Skeletal muscle satellite cell (primary cell): Measurements from ENCODE around the gene PARVG.

Experiments used
- H3K27me3 ChIP-seq: 2 replicates; pipeline ENCODE4 v1.7.0; 2013; ENCODE audit warnings: low read length; ENCODE audit not compliant: control insufficient read depth, insufficient read depth
- H3K36me3 ChIP-seq: 2 replicates; pipeline ENCODE4 v1.7.0; 2013; ENCODE audit warnings: mild to moderate bottlenecking, control low read depth, low read length; ENCODE audit not compliant: insufficient read depth
- H3K4me1 ChIP-seq: 2 replicates; pipeline ENCODE4 v1.7.0; 2013; ENCODE audit warnings: low read length; ENCODE audit not compliant: control insufficient read depth, insufficient read depth
- H3K4me2 ChIP-seq: 2 replicates; pipeline ENCODE4 v1.7.0; 2013; ENCODE audit warnings: mild to moderate bottlenecking, low read length
- H3K4me3 ChIP-seq: 2 replicates; pipeline ENCODE4 v1.7.0; 2013; ENCODE audit warnings: low read length
- H3K9ac ChIP-seq: 2 replicates; pipeline ENCODE4 v1.7.0; 2013; ENCODE audit warnings: mild to moderate bottlenecking, low read depth, low read length, moderate library complexity
- H3K9me3 ChIP-seq: replicated peaks from 2 replicates; pipeline ENCODE4 v1.7.0; 2013; ENCODE audit warnings: mild to moderate bottlenecking, control low read depth, low read length

The PARVG gene

DNA sequence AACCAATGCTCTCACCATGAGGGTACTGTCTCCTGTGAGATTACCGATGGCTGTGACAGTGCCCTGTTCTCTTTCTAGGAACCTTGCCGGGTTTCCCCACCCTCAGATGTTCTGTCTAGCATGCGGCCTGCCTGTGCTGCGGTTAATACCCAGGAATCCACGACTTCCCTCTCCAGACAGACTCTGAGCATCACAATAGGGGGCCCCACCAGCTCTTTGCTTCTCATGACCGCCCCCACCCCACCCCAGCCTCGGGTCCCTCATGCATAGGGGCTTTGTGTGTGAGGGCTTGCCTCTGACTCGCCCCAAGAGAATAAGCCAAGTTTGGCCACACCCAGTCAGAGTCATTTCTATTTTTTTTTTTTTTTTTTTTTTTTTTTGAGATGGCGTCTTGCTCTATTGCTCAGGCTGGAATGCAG is 10.3 kb downstream of the PARVG start:
- Histone ChIP-seq H3K4me2 (no peak overlapping the region), H3K27me3 (peaks cover 38% of the 10 kb centered on the region), H3K9me3 (no peaks in the 10 kb centered on the region), H3K9ac (no peak overlapping the region), H3K36me3 (no peaks in the 10 kb centered on the region), H3K4me1 (no peaks in the 10 kb centered on the region), H3K4me3 (no peak overlapping the region)

DNA sequence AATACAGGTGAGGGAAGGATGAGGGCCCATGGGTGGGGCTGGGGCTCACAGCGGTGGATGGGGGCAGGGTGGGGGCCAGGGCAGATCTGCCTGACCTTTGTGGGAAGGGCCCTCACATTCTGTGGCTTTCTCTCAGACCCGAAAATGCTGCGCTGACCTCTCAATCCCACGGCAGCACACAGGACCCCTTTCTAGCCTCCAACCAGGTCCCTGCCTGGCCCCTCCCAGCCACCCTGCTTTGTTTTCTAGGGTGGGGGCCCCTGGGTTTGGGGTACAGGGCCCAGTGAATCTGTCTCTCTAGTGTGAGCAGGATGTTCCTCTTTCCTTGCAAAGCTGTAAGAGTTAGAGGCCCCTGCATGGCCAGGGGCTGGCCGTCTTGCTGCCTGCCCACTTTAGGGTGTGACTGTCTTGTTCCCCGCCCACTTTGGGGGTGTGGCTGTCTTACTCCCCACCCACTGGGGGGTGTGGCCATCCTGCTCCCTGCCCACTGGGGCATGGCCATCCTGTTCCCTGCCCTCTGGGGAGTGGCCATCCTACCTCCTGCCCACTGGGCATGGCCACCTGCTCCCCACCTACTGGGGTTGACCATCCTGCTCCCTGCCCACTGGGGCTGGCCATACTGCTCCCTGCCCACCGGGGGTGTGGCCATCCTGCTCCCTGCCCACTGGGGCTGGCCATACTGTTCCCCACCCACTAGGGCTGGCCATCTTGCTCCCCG is 11.5 kb downstream of the PARVG start:
- Histone ChIP-seq H3K36me3 (no peaks in the 10 kb centered on the region), H3K4me2 (no peak overlapping the region), H3K9ac (no peak overlapping the region), H3K9me3 (no peaks in the 10 kb centered on the region), H3K27me3 (peaks cover 46% of the 10 kb centered on the region), H3K4me3 (no peak overlapping the region), H3K4me1 (no peaks in the 10 kb centered on the region)

DNA sequence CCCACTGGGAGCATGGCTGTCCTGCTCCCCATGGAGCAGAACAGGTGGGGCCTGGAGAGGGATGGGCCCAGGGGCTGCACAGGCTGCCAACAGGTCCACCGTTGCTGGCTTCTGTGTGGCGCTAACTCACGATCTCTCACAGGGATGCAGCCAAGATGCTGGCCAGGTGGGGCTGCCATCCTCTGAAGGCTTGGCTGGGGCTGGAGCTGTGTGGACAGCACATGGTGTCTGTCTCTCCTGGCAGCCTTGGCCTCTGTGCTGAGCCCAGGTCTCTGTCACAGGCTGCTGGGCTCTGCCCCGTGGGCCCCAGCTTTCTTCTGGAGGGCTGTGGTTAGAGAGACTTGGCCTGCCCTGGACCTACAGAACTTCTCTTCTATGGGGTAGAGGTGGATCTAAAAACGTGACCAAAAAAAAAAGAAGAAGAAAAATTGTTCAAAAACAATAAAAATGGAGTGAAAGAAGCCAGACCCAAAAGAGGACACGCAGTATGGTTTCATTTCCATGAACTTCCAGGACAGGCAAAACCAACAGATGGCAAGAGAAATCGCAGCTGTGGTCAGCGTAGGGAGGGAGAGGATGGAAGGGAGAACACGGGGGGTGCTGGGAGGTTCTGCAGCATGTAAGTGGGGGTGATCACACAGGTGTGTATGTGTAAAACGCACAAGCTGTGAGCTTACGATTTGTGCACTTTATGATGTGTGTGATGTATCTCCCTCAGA is 12.2 kb downstream of the PARVG start:
- Histone ChIP-seq H3K9ac (no peak overlapping the region), H3K36me3 (no peaks in the 10 kb centered on the region), H3K4me3 (no peak overlapping the region), H3K4me1 (no peaks in the 10 kb centered on the region), H3K9me3 (no peaks in the 10 kb centered on the region), H3K4me2 (no peak overlapping the region), H3K27me3 (peaks cover 49% of the 10 kb centered on the region)

DNA sequence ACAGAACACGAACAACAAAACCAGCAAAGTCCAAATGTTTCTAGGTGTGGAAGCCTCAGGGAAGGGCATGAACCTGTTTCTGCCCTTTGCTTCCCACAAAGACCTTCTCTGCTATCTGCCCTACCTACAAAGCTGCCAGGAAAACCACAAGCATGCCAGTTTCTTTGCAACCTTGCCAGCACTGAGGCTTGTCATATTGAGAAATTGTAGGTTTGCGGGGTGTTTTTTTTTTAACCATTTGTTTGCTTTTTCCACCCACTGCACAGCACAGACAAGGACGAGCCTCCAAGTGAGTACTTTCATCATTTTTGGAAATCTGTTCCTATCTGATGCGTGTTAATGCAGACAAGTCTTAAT is 12.8 kb downstream of the PARVG start:
- no peaks in the 10 kb centered on the region for H3K36me3 ChIP-seq
- no peaks in the 10 kb centered on the region for H3K4me1 ChIP-seq
- no peak overlapping the region for H3K9ac ChIP-seq
- H3K4me3 ChIP-seq = no peak overlapping the region
- no peaks in the 10 kb centered on the region for H3K9me3 ChIP-seq
- no peak overlapping the region for H3K4me2 ChIP-seq
- H3K27me3 ChIP-seq = peaks cover 54% of the 10 kb centered on the region

DNA sequence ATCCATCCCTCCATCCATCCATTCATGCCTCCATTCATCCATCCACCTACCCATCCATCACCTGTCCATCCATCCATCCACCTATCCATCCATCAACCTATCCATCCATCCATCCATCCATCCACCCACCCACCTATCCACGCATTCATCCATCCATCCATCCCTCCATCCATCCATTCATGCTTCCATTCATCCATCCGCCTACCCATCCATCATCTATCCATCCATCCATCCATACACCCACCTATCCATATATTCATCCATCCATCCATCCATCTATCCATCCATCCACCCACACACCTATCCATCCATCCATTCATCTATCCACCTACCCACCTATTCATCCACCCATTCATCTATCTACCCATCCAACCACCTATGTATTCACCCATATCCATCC is 13.8 kb downstream of the PARVG start:
- H3K36me3 ChIP-seq = no peaks in the 10 kb centered on the region
- no peak overlapping the region for H3K9ac ChIP-seq
- H3K27me3 ChIP-seq = peaks cover 63% of the 10 kb centered on the region
- H3K4me2 ChIP-seq = no peak overlapping the region
- no peaks in the 10 kb centered on the region for H3K4me1 ChIP-seq
- H3K9me3 ChIP-seq = no peaks in the 10 kb centered on the region
- H3K4me3 ChIP-seq = no peak overlapping the region

DNA sequence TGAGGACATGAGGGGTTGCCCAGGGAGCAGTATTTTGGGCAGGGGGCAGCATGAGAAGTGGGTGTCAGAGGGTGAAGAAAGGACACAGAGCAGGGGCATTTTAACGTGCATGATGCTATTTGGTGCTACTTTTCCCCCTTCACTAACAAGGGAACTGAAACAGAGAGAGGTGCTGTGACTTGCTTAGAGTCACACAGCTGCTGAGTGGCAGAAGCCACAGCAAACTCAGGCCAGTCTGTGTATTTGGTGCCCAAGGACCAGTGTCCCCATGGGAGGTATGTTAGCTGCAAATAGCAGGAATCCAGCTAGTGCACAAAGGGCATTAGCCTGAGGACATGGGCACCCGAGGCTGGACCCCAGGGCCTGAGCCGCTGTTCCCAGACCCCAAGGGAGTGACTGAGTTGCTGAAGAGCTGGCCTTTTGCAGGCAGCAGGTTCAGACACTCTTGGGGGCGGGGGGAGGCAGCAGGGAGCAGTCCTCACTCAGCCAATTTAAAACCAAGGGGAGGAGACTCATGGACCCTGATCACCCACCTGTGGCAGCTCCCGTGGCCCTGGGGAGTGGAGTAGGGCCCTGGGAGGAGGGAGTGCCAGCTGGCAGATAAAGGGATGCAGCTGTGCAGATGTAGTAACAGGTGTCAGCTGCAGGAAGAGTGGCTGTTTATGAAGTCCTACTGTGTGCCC is 14.6 kb downstream of the PARVG start:
- no peak overlapping the region for H3K4me3 ChIP-seq
- no peaks in the 10 kb centered on the region for H3K36me3 ChIP-seq
- no peak overlapping the region for H3K4me2 ChIP-seq
- no peaks in the 10 kb centered on the region for H3K9me3 ChIP-seq
- H3K27me3 ChIP-seq = peaks cover 70% of the 10 kb centered on the region
- H3K9ac ChIP-seq = no peak overlapping the region
- no peaks in the 10 kb centered on the region for H3K4me1 ChIP-seq

DNA sequence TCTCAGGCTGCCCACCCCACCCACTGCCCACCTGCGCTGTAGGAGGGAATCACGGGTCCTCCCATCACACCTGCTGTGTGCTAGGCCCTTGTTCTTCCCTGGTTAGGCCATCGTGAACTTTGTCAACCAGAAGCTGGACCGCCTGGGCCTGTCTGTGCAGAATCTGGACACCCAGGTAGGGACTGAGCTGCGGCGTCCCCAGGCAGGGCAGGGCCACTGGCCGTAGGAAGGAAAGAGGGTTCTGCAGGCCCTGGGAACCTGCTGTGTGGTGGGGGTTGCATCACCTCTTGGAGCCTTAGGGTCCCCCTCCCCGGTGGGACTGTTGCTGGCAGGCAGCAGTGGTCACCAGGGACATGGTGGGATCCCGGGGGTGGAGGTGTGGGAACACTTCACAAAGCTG is 15.5 kb downstream of the PARVG start:
- Histone ChIP-seq H3K4me3 (no peak overlapping the region), H3K9ac (no peak overlapping the region), H3K4me2 (no peak overlapping the region), H3K9me3 (no peaks in the 10 kb centered on the region), H3K4me1 (no peaks in the 10 kb centered on the region), H3K36me3 (no peaks in the 10 kb centered on the region), H3K27me3 (peaks cover 75% of the 10 kb centered on the region)

DNA sequence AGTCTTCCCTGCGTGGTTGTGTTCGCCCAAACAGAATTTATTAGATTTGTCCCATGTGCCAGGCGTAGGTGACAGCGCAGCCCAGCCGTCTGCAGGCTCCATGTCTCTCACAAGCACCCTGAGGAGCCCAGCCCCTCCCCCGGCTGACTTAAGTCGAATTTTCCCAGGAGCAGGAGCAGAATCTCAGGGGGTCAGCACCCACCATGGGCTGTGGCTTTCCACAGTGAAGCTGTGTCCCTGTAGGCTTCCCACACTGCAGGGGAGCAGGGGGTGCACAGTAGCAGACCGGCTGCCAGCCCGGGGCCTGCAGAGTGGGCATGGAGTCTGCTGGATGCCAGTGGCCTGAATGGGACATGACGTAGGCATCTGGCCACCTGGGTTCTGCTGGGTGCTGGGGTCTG is 16.0 kb downstream of the PARVG start:
- no peak overlapping the region for H3K9ac ChIP-seq
- no peaks in the 10 kb centered on the region for H3K4me1 ChIP-seq
- no peak overlapping the region for H3K4me2 ChIP-seq
- peaks cover 80% of the 10 kb centered on the region for H3K27me3 ChIP-seq
- H3K9me3 ChIP-seq = no peaks in the 10 kb centered on the region
- no peaks in the 10 kb centered on the region for H3K36me3 ChIP-seq
- H3K4me3 ChIP-seq = no peak overlapping the region

DNA sequence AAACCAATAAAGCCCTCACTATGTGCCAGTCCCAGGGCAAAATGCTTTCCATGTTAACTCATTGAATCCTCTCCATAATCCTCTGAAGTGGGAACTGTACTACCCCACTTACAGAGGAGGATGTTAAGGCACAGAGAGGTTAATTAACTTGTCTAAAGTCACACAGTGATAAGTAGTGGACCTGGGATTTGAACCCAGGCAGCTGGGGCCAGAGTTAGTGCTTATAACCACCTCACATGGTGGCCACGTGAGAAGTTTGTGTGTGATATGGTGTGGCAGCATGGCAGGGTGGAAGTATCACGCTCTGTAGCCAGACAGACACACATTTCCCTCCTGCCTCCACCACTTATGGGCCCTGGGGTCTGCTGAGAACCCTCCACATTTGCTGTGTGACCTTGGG is 16.5 kb downstream of the PARVG start:
- Histone ChIP-seq H3K27me3 (peaks cover 85% of the 10 kb centered on the region), H3K36me3 (no peaks in the 10 kb centered on the region)

DNA sequence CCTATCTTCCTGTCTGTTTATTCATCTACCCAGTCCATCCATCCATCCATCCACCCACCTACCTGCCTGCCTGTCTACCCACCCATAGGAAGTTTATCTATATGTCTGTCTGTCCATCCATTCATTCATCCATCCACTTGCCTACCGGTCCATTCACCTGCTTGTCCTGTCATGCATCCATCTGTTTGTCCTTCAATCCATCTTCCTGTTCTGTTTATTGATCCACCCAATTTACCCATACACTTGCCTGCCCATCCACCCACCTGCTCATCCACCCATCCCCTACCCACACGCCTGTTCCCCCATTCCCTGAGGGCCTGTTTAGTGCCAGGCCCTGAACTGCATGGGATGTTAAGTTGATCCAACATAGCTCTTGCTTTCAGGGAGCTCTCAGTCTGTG is 18.4 kb downstream of the PARVG start:
- Histone ChIP-seq H3K9ac (no peak overlapping the region), H3K36me3 (no peaks in the 10 kb centered on the region), H3K4me3 (no peak overlapping the region), H3K9me3 (no peaks in the 10 kb centered on the region), H3K4me2 (no peak overlapping the region), H3K27me3 (peaks cover 86% of the 10 kb centered on the region), H3K4me1 (peaks cover 9% of the 10 kb centered on the region)

More for the DNA sequence above, 16.5 kb downstream of the PARVG start:
- Histone ChIP-seq H3K9ac (no peak overlapping the region), H3K9me3 (no peaks in the 10 kb centered on the region), H3K4me1 (peaks cover 4% of the 10 kb centered on the region), H3K4me2 (no peak overlapping the region), H3K4me3 (no peak overlapping the region)

DNA sequence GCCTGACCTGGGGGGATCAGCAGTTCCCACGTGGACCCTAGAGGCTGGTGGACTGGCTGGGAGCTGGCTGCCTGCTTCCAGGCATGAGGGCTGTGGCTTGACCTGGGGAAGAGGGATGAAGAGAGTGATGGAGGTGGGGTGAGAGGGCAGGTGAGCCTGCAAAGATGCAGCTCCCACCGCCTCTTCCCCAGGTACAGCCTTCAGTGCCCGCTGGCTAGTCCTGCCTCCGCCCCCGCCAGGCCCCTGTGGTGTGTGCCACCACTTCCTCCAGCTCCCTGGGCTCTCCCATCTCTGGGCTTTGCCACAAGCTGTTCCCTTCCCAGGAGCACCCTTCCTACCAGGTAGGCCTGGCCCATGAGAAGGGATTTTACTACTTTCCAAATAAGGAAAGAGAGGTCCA is 19.1 kb downstream of the PARVG start:
- Histone ChIP-seq H3K9ac (no peak overlapping the region), H3K27me3 (peaks cover 86% of the 10 kb centered on the region), H3K4me3 (no peak overlapping the region), H3K4me1 (peaks cover 9% of the 10 kb centered on the region), H3K36me3 (no peaks in the 10 kb centered on the region), H3K9me3 (no peaks in the 10 kb centered on the region), H3K4me2 (no peak overlapping the region)
